A549 (cell line): Measurements from ENCODE around the gene ZNF70.

Experiments used
- BHLHE40 ChIP-seq: IDR thresholded peaks from 2 replicates; pipeline ENCODE4 v1.6.1; 2012; ENCODE audit warnings: low read depth, low read length, inconsistent platforms
- CHD2 ChIP-seq: fragments of 150-350 bp; IDR thresholded peaks from 2 replicates; pipeline ENCODE4 v1.6.1; 2014; ENCODE audit warnings: low read length; ENCODE audit not compliant: partially characterized antibody
- CTCF ChIP-seq: fragments of >200 bp; sonication (Bioruptor Twin); formaldehyde crosslinking; IDR thresholded peaks from 3 replicates; pipeline ENCODE4 v1.5.1; 2016
- ESRRA ChIP-seq: fragments of 150-350 bp; IDR thresholded peaks from 2 replicates; pipeline ENCODE4 v1.6.1; 2014; ENCODE audit warnings: mild to moderate bottlenecking, low read length, borderline replicate concordance
- HOXB13 ChIP-seq: fragments of 250-450 bp; sonication (Bioruptor Pico); IDR thresholded peaks from 2 replicates; pipeline ENCODE4 v1.5.0; 2020; ENCODE audit warnings: low read depth, mild to moderate bottlenecking, moderate library complexity
- JUN ChIP-seq, 2 experiments: fragments of >200 bp; sonication (Bioruptor Twin); formaldehyde crosslinking; IDR thresholded peaks; 2 replicates in 1 of 2; 3 replicates in 1 of 2; pipeline ENCODE4 v1.6.1; 2016 to 2017
- MAFK ChIP-seq: fragments of 450-650 bp; IDR thresholded peaks from 2 replicates; pipeline ENCODE4 v1.6.1; 2014; ENCODE audit not compliant: partially characterized antibody
- MAZ ChIP-seq: fragments of 150-350 bp; IDR thresholded peaks from 2 replicates; pipeline ENCODE4 v1.6.1; 2014; ENCODE audit warnings: antibody characterized with exemption, low read depth, low read length, borderline replicate concordance
- MYC ChIP-seq: IDR thresholded peaks from 2 replicates; pipeline ENCODE4 v1.6.1; 2012; ENCODE audit warnings: mild to moderate bottlenecking, inconsistent platforms, low read length, improper control_type of control experiment, borderline replicate concordance
- POLR2A ChIP-seq: IDR thresholded peaks from 2 replicates; pipeline ENCODE4 v1.6.1; 2012; ENCODE audit warnings: mild to moderate bottlenecking, low read length
- RAD21 ChIP-seq, 2 experiments: fragments of >200 bp in 1 of 2; sonication (Bioruptor Twin) in 1 of 2; formaldehyde crosslinking in 1 of 2; IDR thresholded peaks in 1 of 2; conservative IDR thresholded peaks in 1 of 2; 2 replicates in 1 of 2; 3 replicates in 1 of 2; pipeline ENCODE4 v1.6.1; 2012 to 2018; ENCODE audit warnings: inconsistent platforms in 1 of 2
- RARB ChIP-seq: fragments of 250-450 bp; sonication (Bioruptor Pico); IDR thresholded peaks from 2 replicates; pipeline ENCODE4 v1.8.0; 2021; ENCODE audit warnings: mild to moderate bottlenecking, moderate library complexity
- RCOR1 ChIP-seq: fragments of 150-350 bp; IDR thresholded peaks from 2 replicates; pipeline ENCODE4 v1.6.1; 2014; ENCODE audit warnings: antibody characterized with exemption, low read length, low read depth
- SREBF2 ChIP-seq: fragments of 450-650 bp; IDR thresholded peaks from 2 replicates; pipeline ENCODE4 v1.6.1; 2014; ENCODE audit warnings: mild to moderate bottlenecking, moderate library complexity

- no peak for TF ChIP-seq RCOR1
- TF ChIP-seq MAFK: no peak
- no peak for TF ChIP-seq ESRRA
- no peak for TF ChIP-seq JUN (IDR thresholded peaks at IDR 0.05)
- TF ChIP-seq CTCF: no peak
- no peak for TF ChIP-seq RAD21 (conservative IDR thresholded peaks at IDR 0.05 in 1 of 2, IDR thresholded peaks at IDR 0.05 in 1 of 2)
- TF ChIP-seq POLR2A: no peak
- no peak for TF ChIP-seq CHD2
- TF ChIP-seq SREBF2: no peak
- no peak for TF ChIP-seq BHLHE40
- TF ChIP-seq MAZ: no peak
- no peak for TF ChIP-seq RARB (CRISPR knock-in tag)
- TF ChIP-seq MYC: no peak
- no peak for TF ChIP-seq HOXB13 (CRISPR knock-in tag)
These were observed 55.8 kb downstream of the ZNF70 start for GRCh38 chr22:23695141-23695540.
